Stimulated activated CD8-positive, alpha-beta memory T cell treated with anti-CD3 and anti-CD28 coated beads, Interleukin-12 subunit alpha, Interleukin-12 subunit beta, amount 100 ng/mL, for 1 hour (primary cell): ENCODE data around the gene OXCT1.
"Not testable (repeated sequence)": the region's sequence is repeated elsewhere in the genome, so short reads cannot be mapped to it uniquely, and the experiment has no call there.

Experiments
- DNase-seq: peaks from one replicate; pipeline ENCODE4 v3.0.0-alpha.2; 2020; ENCODE audit warnings: low read depth

The OXCT1 gene

GRCh38 chr5:41716382-41716781 lies 153.8 kb downstream of the OXCT1 start:
- no peak for DNase-seq

GRCh38 chr5:41714446-41714845 lies 155.8 kb downstream of the OXCT1 start:
- not testable (repeated sequence) for DNase-seq

- DNase-seq, result no peak
These were observed 161.7 kb downstream of the OXCT1 start for GRCh38 chr5:41708604-41708940.

- no peak for DNase-seq
These were observed 162.2 kb downstream of the OXCT1 start for GRCh38 chr5:41707853-41708603.

- DNase-seq, result no peak
These were observed 174.2 kb downstream of the OXCT1 start for GRCh38 chr5:41695920-41696582.

GRCh38 chr5:41686767-41687166 lies 183.5 kb downstream of the OXCT1 start:
- no peak for DNase-seq

GRCh38 chr5:41686191-41686590 lies 184.0 kb downstream of the OXCT1 start:
- DNase-seq, result no peak

- DNase-seq, result no peak
These were observed 187.0 kb downstream of the OXCT1 start for GRCh38 chr5:41683181-41683580.

GRCh38 chr5:41682641-41683040 lies 187.6 kb downstream of the OXCT1 start:
- DNase-seq, result no peak

- DNase-seq, result no peak
These were observed 188.4 kb downstream of the OXCT1 start for GRCh38 chr5:41681840-41682239.
